Panc1 (cell line): ENCODE data around the gene MST1. TPM values are rescaled to one million over a fixed set of nuclear protein-coding genes. Genes with fewer than 3 reads are reported as not detected.
"Not testable (repeated sequence)": the region's sequence is repeated elsewhere in the genome, so short reads cannot be mapped to it uniquely, and the experiment has no call there.

Source experiments
- ATAC-seq: fragments of 200-7000 bp; cut with Tn5 transposase; 2 replicates; pipeline ENCODE4 v1.9.1; 2020; ENCODE audit warnings: mild to moderate bottlenecking, moderate library complexity
- BruUV-seq: library from RNA; stranded (reverse); fragments of 400-500 nt; replicated peaks from 2 replicates; lab custom pipeline; 2021; lab: Mats Ljungman, UMichigan
- CTCF ChIA-PET: fragments of 300-600 bp; sonication (Branson Sonifier 250); formaldehyde crosslinking; loops from one replicate; lab custom pipeline; 2022; ENCODE audit warnings: antibody characterized with exemption; lab: Charles Lee
- POLR2A ChIA-PET: fragments of 300-600 bp; sonication (Branson Sonifier 250); formaldehyde crosslinking; loops from one replicate; lab custom pipeline; 2022; ENCODE audit warnings: antibody characterized with exemption; lab: Charles Lee
- DNase-seq: peaks from one replicate; pipeline ENCODE4 v3.0.0-alpha.2; 2010; ENCODE audit warnings: low read depth, low spot score
- H3K27ac ChIP-seq: 2 replicates; pipeline ENCODE4 v1.5.1; 2011; ENCODE audit warnings: mild to moderate bottlenecking, low read length, inconsistent platforms
- H3K27me3 ChIP-seq: fragments of 200-500 bp; sonication (Bioruptor generic); 2 replicates; pipeline ENCODE4 v1.6.0; 2014; ENCODE audit warnings: low read length, inconsistent platforms; ENCODE audit not compliant: control insufficient read depth, insufficient read depth
- H3K36me3 ChIP-seq: fragments of 200-500 bp; sonication (Bioruptor generic); 2 replicates; pipeline ENCODE4 v1.5.1; 2014; ENCODE audit warnings: inconsistent platforms, mild to moderate bottlenecking, low read length, moderate library complexity; ENCODE audit not compliant: control insufficient read depth, insufficient read depth
- H3K4me1 ChIP-seq: 2 replicates; pipeline ENCODE4 v1.5.1; 2011; ENCODE audit warnings: inconsistent platforms, mild to moderate bottlenecking, low read length, moderate library complexity; ENCODE audit not compliant: control insufficient read depth, insufficient read depth
- H3K4me3 ChIP-seq, 2 experiments: 2 replicates each; pipeline ENCODE4 v1.5.1; 2011 to 2012; ENCODE audit warnings: low read depth in 2 of 2, low read length in 2 of 2, mild to moderate bottlenecking in 2 of 2, inconsistent platforms in 1 of 2, moderate library complexity in 1 of 2
- H3K9me3 ChIP-seq: fragments of 200-500 bp; sonication (Bioruptor generic); 2 replicates; pipeline ENCODE4 v1.5.1; 2014; ENCODE audit warnings: low read depth, mild to moderate bottlenecking, inconsistent platforms, low read length, moderate library complexity; ENCODE audit not compliant: control insufficient read depth, insufficient read depth
- in situ Hi-C: cut with HindIII; loops from 2 replicates; pipeline ENCODE4 v1.10.0; 2016; ENCODE audit warnings: low sequenced_read_pairs, low pct_unique_long_range_greater_than_20kb
- intact Hi-C: fragments of 100-400 bp; cut with micrococcal nuclease; formaldehyde crosslinking; loops from one replicate; pipeline ENCODE4 v1.10.0; 2022; ENCODE audit not compliant: unreplicated experiment
- total RNA-seq: library from RNA; stranded (reverse); gene quantifications from one replicate; pipeline ENCODE4 v1.2.1, GENCODE V29; 2021; ENCODE audit not compliant: unreplicated experiment

The MST1 gene
- total RNA-seq, 1 experiment from 2014 or later: 14.0 TPM

DNA sequence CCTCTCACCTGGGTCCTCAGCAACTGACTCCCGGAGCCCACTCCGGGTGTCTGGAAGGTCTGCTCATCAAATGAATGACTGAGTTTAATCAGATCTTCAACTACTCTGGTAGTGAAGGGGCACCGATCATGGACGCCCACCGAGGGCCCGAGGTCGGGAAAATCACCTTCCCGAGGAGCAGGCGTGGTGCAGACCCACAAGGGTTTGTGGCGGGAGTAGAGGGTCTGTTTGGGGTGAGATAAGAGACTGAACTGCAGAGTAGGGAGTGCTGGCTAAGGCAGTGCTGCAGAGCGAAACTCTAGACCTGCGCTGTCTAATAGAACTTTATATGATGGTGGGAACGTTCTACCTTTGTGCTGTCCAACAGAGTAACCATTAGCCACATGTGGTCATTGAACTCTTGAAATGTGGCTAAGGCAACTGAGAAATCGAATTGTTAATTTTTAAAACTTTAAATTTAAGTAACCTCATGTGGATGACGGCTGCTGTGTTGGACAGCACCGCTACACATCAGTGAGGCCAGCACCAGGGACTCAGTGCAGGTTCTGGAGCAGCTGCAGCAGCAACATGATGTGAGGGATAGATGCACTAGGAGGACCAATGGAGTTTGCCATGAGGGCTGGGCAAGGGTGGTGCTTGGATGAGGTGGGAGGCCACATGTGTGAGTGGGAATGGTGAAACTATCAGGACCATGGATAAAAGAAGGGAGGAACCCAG is 792 bp upstream of the MST1 start:
- in situ Hi-C loops, H3K27me3 ChIP-seq, ATAC-seq, POLR2A ChIA-PET, CTCF ChIA-PET, intact Hi-C loops, H3K9me3 ChIP-seq, H3K4me1 ChIP-seq, DNase-seq, H3K36me3 ChIP-seq: not testable (repeated sequence)
- BruUV-seq: TSS peak; percentile 48
- Histone ChIP-seq H3K4me3 (peak overlapping the region; percentile 82 to 84), H3K27ac (peak overlapping the region; percentile 94)

DNA sequence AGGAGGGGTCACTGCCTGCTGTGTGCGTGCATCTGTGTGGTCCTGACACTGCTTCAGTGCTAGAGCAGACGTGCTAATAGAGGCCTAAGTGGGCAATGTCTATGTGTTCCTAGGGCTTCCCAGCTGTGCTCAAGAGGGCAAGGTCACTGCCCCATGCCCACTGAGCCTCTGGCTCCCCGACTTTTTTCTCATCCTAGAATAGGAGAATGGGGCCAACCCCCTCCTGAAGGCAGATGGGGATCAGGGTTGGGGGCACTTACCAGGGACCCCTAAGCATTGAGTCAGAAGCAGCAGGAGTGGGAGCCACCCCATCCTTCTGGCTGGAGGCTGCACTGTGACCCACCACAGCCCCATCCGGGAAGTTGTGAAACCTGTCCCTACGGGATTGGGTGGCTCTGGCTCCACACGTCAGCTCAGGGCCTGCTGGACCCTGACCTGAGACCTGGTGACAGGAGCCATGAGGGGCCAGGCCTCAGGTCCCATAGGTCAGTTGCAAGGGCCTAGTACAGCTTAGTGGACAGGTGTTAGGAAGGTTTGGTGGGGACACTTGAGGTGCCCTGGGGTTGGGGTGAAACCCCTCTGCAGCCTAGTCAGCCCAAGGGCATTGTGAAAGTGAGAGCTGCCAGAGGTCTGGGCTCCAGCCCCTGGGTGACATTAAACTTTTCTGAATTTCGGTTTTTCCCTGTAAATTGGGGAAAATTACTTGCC is 782 bp downstream of the MST1 start:
- H3K9me3 ChIP-seq, H3K4me1 ChIP-seq, DNase-seq, H3K27me3 ChIP-seq, BruUV-seq, ATAC-seq, CTCF ChIA-PET, in situ Hi-C loops, H3K36me3 ChIP-seq, intact Hi-C loops: not testable (repeated sequence)
- POLR2A ChIA-PET: interaction anchor here (0.6 kb wide), 1 partner anchor 80 kb away, joined by 4 read pairs; no protein-coding TSS in a partner anchor
- peak overlapping the region; percentile 94 for H3K27ac ChIP-seq
- H3K4me3 ChIP-seq: peak overlapping the region; percentile 82 to 84

DNA sequence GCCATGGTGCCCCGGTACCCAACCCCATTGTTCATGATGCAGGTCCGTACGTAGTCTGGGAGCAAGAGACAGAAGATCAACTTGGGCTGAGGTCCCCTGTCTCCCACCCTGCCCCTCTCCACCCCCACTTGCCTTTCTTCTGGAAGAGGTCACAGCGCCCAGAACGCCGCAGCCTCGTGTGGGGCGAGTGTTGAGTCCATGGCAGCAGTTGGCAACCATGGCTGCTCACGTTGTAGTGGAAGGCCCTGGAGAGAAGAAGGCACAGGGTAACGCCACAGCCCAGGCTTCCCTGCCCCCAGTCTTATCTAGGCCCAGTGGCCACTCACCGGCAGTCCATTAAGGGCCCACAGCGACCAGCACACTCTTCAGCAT is 1.9 kb downstream of the MST1 start:
- BruUV-seq, CTCF ChIA-PET, H3K27me3 ChIP-seq, H3K4me1 ChIP-seq, POLR2A ChIA-PET, H3K4me3 ChIP-seq, in situ Hi-C loops, ATAC-seq, H3K36me3 ChIP-seq, H3K9me3 ChIP-seq, DNase-seq, H3K27ac ChIP-seq, intact Hi-C loops: not testable (repeated sequence)

DNA sequence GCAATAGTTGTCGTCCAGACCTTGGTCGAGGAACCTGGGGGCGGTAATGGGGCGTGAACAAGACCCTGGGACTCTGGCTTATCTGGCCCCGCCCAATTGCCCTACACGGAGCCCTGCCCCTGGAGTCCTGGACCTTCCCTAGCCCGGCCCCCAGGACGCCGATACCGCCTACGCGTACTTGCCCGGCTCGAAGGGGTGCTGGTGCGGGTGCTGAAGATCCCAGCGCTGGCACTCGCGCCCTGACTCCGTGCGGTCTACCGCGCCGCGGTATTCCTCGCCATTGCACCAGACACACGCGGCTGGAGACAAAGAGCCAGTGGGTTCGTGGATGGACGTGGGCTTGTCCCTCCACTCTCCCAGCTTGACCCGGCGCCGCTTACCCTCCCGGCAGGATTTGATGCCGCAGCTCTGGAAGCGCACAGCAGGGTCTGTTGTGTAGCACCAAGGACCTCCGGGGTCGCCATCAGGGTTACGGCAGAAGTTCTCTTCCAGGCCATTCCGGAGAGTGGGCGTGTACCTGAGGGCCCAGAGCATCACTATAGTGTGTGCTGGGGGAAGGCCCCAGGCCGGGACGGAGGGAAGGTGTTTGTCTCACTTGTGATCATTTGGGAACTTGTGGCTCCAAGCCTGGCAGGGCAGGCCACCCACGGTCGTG is 2.4 kb downstream of the MST1 start:
- H3K36me3 ChIP-seq, DNase-seq, POLR2A ChIA-PET, BruUV-seq, H3K27ac ChIP-seq, H3K4me1 ChIP-seq, H3K27me3 ChIP-seq, CTCF ChIA-PET, H3K9me3 ChIP-seq, in situ Hi-C loops, intact Hi-C loops: not testable (repeated sequence)
- ATAC-seq: peak; percentile 74
- peak overlapping the region; percentile 27 to 45 for H3K4me3 ChIP-seq

DNA sequence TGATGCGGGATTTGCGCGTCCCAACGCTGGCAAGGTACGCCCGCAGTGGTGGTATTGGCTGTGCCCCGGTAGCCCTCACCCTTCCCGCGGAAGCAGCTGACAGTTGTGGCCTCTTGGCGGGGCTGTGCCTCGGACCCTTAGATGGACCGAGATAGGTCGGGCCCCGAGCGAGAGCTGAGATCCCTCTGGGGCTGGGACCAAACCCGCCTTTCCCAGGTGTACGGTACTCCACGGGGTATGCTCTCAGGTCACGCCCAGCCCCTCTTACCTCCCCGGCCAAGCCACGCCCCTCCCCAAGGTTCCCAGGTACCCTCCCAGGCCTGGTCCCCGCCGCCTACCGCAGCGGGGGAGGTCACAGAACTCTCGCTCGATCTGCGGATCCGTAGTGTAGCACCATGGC is 2.9 kb downstream of the MST1 start:
- BruUV-seq, intact Hi-C loops, H3K4me1 ChIP-seq: not testable (repeated sequence)

DNA sequence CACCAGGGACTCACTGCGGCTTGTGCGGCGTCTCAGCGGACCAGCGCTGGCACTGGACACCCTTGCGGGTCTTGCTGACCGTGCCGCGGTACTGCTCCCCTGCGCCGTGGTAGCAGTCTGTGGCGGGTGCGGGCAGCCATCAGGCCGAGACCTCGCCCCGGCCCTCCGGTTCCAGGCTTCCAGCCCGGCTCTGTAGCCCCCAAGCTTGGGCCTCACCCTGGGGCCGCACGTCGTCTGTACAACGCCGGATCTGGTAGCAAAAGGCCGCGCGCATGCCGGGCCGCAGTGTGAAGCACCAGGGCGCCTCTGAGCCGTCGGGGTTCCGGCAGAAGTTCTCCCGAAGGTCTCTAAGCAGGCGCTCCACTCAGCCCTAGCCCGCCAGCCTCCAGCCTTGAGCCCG is 3.4 kb downstream of the MST1 start:
- H3K27ac ChIP-seq, H3K9me3 ChIP-seq, H3K4me3 ChIP-seq, H3K36me3 ChIP-seq, ATAC-seq, DNase-seq, H3K27me3 ChIP-seq, intact Hi-C loops, POLR2A ChIA-PET, CTCF ChIA-PET, in situ Hi-C loops, H3K4me1 ChIP-seq, BruUV-seq: not testable (repeated sequence)

More for the DNA sequence above, 2.9 kb downstream of the MST1 start:
- POLR2A ChIA-PET, in situ Hi-C loops, H3K36me3 ChIP-seq, H3K27ac ChIP-seq, CTCF ChIA-PET, H3K27me3 ChIP-seq, DNase-seq, H3K9me3 ChIP-seq: not testable (repeated sequence)
- peak; percentile 35 for ATAC-seq
- peak overlapping the region; percentile 27 to 45 for H3K4me3 ChIP-seq

DNA sequence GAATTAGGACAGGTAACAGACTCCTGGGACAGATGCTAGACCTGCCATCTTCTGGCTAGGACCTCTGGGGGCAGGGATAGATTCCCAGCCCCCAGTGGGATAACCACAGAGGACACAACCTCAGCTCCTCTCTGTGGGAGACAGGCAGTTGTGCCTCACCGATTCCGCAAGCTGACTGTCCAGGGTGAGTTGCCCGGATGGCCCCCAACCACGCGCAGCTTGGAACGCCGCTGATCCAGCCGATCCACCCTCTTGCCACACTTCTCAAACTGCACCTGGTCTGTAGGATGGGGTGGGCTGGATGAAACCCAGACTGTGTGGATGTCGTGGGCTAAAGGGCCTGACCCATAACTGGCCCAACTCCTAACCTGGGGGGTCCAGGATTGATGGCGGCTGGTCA is 4.2 kb downstream of the MST1 start:
- H3K36me3 ChIP-seq, H3K27ac ChIP-seq, intact Hi-C loops, BruUV-seq, in situ Hi-C loops, H3K27me3 ChIP-seq, CTCF ChIA-PET, DNase-seq, H3K4me1 ChIP-seq, ATAC-seq, H3K9me3 ChIP-seq, H3K4me3 ChIP-seq, POLR2A ChIA-PET: not testable (repeated sequence)
